Activated CD4-positive, alpha-beta T cell treated with anti-CD3 and anti-CD28 coated beads, Interleukin-2, Interleukin-6, amounts not matched to agents 100 ng/mL and 50 ng/mL, durations not matched to agents 16 hours and 8 hours (primary cell): ENCODE measurements around the gene ITIH6.

Source experiments
- DNase-seq: peaks from one replicate; pipeline ENCODE4 v3.0.0-alpha.2; 2020

The ITIH6 gene

GRCh38 chrX:54708404-54708803 lies 89.7 kb downstream of the ITIH6 start:
- no peak for DNase-seq
